HepG2 (cell line): ENCODE measurements around the gene SERINC5. TPM values are rescaled to one million over a fixed set of nuclear protein-coding genes. Genes with fewer than 3 reads are reported as not detected.

Experiments
- AKAP8 ChIP-seq: sonication (generic); formaldehyde crosslinking; IDR thresholded peaks from 2 replicates; pipeline ENCODE4 v1.5.1; 2020; ENCODE audit warnings: mild to moderate bottlenecking, missing genetic modification reagents
- CSRNP1 ChIP-seq: sonication (generic); formaldehyde crosslinking; IDR thresholded peaks from 2 replicates; pipeline ENCODE4 v1.8.1; 2023; ENCODE audit warnings: mild to moderate bottlenecking, missing genetic modification reagents
- DPF2 ChIP-seq: sonication (generic); formaldehyde crosslinking; IDR thresholded peaks from 2 replicates; pipeline ENCODE4 v1.4.0; 2020; ENCODE audit warnings: mild to moderate bottlenecking, low read depth, missing genetic modification reagents, borderline replicate concordance
- EP300 ChIP-seq, 3 experiments: sonication (generic) in 1 of 3; formaldehyde crosslinking in 1 of 3; IDR thresholded peaks; 2 replicates each; pipeline versions ENCODE4 v1.5.1 to v1.6.1; 2011 to 2020; ENCODE audit warnings: low read depth in 2 of 3, low read length in 2 of 3, borderline replicate concordance in 1 of 3, improper control_type of control experiment in 1 of 3, mild to moderate bottlenecking in 1 of 3, missing genetic modification reagents in 1 of 3, moderate library complexity in 1 of 3
- FOXC1 ChIP-seq: sonication (generic); formaldehyde crosslinking; IDR thresholded peaks from 2 replicates; pipeline ENCODE4 v1.8.0; 2022; ENCODE audit warnings: mild to moderate bottlenecking, missing genetic modification reagents, borderline replicate concordance
- HNRNPUL1 ChIP-seq: fragments of 200-400 bp; formaldehyde crosslinking; IDR thresholded peaks from 2 replicates; pipeline ENCODE4 v1.6.1; 2017; ENCODE audit warnings: low read depth, mild to moderate bottlenecking, low read length, moderate library complexity
- MBNL3 ChIP-seq: fragments of 250-450 bp; sonication (Bioruptor Pico); conservative IDR thresholded peaks from 2 replicates; pipeline ENCODE4 v1.8.0; 2022; ENCODE audit warnings: mild to moderate bottlenecking, inconsistent platforms
- NFRKB ChIP-seq: fragments of 450-650 bp; IDR thresholded peaks from 2 replicates; pipeline ENCODE4 v1.6.1; 2017
- ZBTB49 ChIP-seq: sonication (generic); formaldehyde crosslinking; IDR thresholded peaks from 2 replicates; pipeline ENCODE4 v1.4.0; 2020; ENCODE audit warnings: missing genetic modification reagents, borderline replicate concordance
- ZNF230 ChIP-seq: sonication (generic); formaldehyde crosslinking; IDR thresholded peaks from 2 replicates; pipeline ENCODE4 v1.4.0; 2020; ENCODE audit warnings: mild to moderate bottlenecking, missing genetic modification reagents
- ZNF589 ChIP-seq: sonication (generic); formaldehyde crosslinking; conservative IDR thresholded peaks from 2 replicates; pipeline ENCODE4 v1.8.0; 2022; ENCODE audit warnings: mild to moderate bottlenecking, moderate library complexity, missing genetic modification reagents
- polyA plus RNA-seq, 8 experiments: library from polyadenylated mRNA; depleted of rRNA in 3 of 8; stranded (reverse) in 7 of 8; unstranded in 1 of 8; fragments of >200 nt; fragmentation: Illumina TruSeq in 4 of 8; extraction: Trizol in 4 of 8; gene quantifications; 2 replicates each; pipeline versions ENCODE4 v1.2.1 to v1.2.3, GENCODE V29; 2011 to 2016; ENCODE audit warnings: low read depth in 4 of 8, missing spikeins in 1 of 8, mixed read lengths in 1 of 8; ENCODE audit not compliant: insufficient read depth in 1 of 8
- total RNA-seq, 5 experiments: library from RNA; depleted of rRNA; stranded (reverse); fragments of >200 nt; fragmentation: Illumina TruSeq; extraction: Trizol; gene quantifications; 2 replicates each; pipeline ENCODE4 v1.2.3, GENCODE V29; 2016; ENCODE audit warnings: low read depth in 1 of 5
- TF ChIP-seq, protein P1 (sequence below), 2 experiments: sonication (generic) in 1 of 2; formaldehyde crosslinking in 1 of 2; IDR thresholded peaks; 2 replicates each; pipeline versions ENCODE4 v1.6.1 to v1.9.0; 2014 to 2022; ENCODE audit warnings: antibody characterized with exemption in 1 of 2, borderline replicate concordance in 1 of 2, inconsistent platforms in 1 of 2, low read depth in 1 of 2, missing genetic modification reagents in 1 of 2
- TF ChIP-seq, protein P2 (sequence below): sonication (generic); formaldehyde crosslinking; IDR thresholded peaks from 2 replicates; pipeline ENCODE4 v1.8.0; 2022; ENCODE audit warnings: missing genetic modification reagents, mild to moderate bottlenecking, inconsistent platforms, borderline replicate concordance

Gene SERINC5
- total and polyA plus RNA-seq, 2 of the 13 experiments (the other 11 are each of a cell fraction or from before 2014, with no cell fraction given), result 17.3 to 22.8 TPM

DNA sequence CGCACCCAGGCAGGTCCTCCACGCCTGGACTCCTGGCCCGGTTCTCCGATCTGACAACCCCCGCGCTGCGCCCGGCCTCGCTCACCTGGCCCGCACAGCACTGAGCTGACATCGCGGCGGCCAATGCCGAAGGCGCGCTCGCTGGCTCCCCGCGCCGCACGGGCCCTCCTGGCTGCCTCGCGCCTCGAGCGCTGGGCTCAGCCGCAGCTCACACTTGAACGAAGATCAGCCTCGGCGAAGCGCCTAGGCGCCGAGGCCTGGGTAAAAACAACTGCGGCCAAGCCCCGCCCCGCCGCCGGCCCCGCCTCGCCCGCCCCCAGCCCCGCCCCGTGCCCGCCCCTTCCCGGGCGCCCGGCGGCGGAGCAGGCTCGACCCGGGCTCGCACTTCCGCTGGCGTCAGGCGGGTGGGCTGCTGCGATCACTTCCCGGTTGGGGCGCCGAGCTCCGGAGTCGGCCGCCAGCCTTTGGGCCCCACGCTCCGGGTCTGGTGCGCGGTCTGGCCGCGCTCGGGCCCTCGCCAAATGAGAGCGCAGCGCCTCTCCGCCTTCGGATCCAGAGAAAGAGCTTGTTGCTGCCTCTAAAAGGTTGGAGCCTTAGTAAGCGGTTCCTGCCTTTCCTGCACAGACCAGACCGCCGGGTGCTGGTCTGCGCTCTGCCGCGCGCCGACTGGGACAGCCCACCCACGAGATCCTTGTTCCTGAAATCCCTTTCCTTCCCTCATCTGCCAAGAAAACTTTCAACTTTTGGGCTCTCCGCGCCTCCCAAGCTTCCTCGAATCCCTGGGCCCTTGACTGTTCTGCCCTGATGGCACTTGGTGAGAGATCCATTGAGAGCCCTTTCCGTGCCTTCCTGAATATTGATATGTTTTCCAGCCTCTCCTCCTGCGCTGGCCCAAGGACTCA, at the start of gene SERINC5 (continued):
- TF ChIP-seq ZBTB49 (CRISPR knock-in tag) (no peak), DPF2 (CRISPR knock-in tag) (no peak), EP300 (IDR thresholded peaks at IDR 0.05; ENCODE audit: low read depth in 2 of 2, low read length in 2 of 2) (0 out of 4 replicates have a peak, but pooled peaks of 1 of the 2 experiments have one; percentile 8), EP300 (CRISPR knock-in tag; IDR thresholded peaks at IDR 0.05; ENCODE audit: borderline replicate concordance) (no peak; the same call in 1 of the 2 replicates), NFRKB (no peak), FOXC1 (CRISPR knock-in tag) (peak; percentile 93), MBNL3 (CRISPR knock-in tag) (no peak), ZNF230 (0 out of 2 replicates have a peak, but pooled peaks have one; percentile 78), ZNF589 (CRISPR knock-in tag) (no peak; the same call in 1 of the 2 replicates), AKAP8 (peak; percentile 65; the same call in 1 of the 2 replicates), HNRNPUL1 (no peak), CSRNP1 (CRISPR knock-in tag) (peak; percentile 39; the same call in 1 of the 2 replicates)
- TF ChIP-seq, protein P1, sequence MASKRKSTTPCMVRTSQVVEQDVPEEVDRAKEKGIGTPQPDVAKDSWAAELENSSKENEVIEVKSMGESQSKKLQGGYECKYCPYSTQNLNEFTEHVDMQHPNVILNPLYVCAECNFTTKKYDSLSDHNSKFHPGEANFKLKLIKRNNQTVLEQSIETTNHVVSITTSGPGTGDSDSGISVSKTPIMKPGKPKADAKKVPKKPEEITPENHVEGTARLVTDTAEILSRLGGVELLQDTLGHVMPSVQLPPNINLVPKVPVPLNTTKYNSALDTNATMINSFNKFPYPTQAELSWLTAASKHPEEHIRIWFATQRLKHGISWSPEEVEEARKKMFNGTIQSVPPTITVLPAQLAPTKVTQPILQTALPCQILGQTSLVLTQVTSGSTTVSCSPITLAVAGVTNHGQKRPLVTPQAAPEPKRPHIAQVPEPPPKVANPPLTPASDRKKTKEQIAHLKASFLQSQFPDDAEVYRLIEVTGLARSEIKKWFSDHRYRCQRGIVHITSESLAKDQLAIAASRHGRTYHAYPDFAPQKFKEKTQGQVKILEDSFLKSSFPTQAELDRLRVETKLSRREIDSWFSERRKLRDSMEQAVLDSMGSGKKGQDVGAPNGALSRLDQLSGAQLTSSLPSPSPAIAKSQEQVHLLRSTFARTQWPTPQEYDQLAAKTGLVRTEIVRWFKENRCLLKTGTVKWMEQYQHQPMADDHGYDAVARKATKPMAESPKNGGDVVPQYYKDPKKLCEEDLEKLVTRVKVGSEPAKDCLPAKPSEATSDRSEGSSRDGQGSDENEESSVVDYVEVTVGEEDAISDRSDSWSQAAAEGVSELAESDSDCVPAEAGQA (IDR thresholded peaks at IDR 0.05; ENCODE audit: low read depth), result peak; percentile 72
- TF ChIP-seq, protein P1 (CRISPR knock-in tag; IDR thresholded peaks at IDR 0.05; ENCODE audit: borderline replicate concordance), result 0 out of 2 replicates have a peak, but pooled peaks have one; percentile 30
- TF ChIP-seq, protein P2, sequence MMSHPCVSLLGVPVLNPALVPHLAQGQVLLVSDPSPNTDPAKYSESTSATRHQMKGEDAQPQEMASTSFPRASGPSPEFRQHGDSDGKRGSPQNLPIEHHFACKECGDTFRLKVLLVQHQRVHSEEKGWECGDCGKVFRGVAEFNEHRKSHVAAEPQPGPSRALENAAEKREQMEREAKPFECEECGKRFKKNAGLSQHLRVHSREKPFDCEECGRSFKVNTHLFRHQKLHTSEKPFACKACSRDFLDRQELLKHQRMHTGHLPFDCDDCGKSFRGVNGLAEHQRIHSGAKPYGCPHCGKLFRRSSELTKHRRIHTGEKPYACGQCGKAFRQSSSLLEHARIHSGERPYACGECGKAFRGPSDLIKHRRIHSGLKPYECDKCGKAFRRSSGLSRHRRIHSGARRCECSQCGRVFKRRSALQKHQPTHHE (CRISPR knock-in tag), result no peak
